Dendritic cell treated with granulocyte-macrophage colony-stimulating factor and Interleukin-4, amounts not matched to agents 40 ng/mL and 50 ng/mL, for 4 days (primary cell): ENCODE data around the gene PPIP5K2.

Source experiments
- H3K27ac Mint-ChIP-seq: one replicate; pipeline ENCODE4 v1.8.0; 2022; ENCODE audit warnings: mild to moderate bottlenecking, mixed read lengths
- H3K27me3 Mint-ChIP-seq: one replicate; pipeline ENCODE4 v1.8.0; 2022; ENCODE audit warnings: mild to moderate bottlenecking, mixed read lengths
- H3K36me3 Mint-ChIP-seq: one replicate; pipeline ENCODE4 v1.8.0; 2022; ENCODE audit warnings: low read depth, mixed read lengths
- H3K4me1 Mint-ChIP-seq: one replicate; pipeline ENCODE4 v1.8.0; 2022; ENCODE audit warnings: low read depth, mixed read lengths
- H3K4me3 Mint-ChIP-seq: one replicate; pipeline ENCODE4 v1.8.0; 2022; ENCODE audit warnings: mild to moderate bottlenecking, moderate library complexity, mixed read lengths
- H3K9me3 Mint-ChIP-seq: one replicate; pipeline ENCODE4 v1.8.0; 2022; ENCODE audit warnings: mixed read lengths
- intact Hi-C: fragments of 100-400 bp; cut with micrococcal nuclease; formaldehyde crosslinking; loops from one replicate; pipeline ENCODE4 v1.15.0; 2022

The PPIP5K2 gene

GRCh38 chr5:103255691-103256090 is 135.6 kb downstream of the PPIP5K2 start:
- intact Hi-C loops: loop anchor here (5.0 kb wide), 1 partner anchor 87 kb away; no protein-coding TSS in a partner anchor
- no peak overlapping the region for H3K27ac Mint-ChIP-seq
- H3K4me1 Mint-ChIP-seq: peaks cover 10% of the 10 kb centered on the region
- no peaks in the 10 kb centered on the region for H3K9me3 Mint-ChIP-seq
- H3K36me3 Mint-ChIP-seq: peaks cover 7% of the 10 kb centered on the region
- H3K4me3 Mint-ChIP-seq: no peak overlapping the region
- H3K27me3 Mint-ChIP-seq: peaks cover 9% of the 10 kb centered on the region

DNA sequence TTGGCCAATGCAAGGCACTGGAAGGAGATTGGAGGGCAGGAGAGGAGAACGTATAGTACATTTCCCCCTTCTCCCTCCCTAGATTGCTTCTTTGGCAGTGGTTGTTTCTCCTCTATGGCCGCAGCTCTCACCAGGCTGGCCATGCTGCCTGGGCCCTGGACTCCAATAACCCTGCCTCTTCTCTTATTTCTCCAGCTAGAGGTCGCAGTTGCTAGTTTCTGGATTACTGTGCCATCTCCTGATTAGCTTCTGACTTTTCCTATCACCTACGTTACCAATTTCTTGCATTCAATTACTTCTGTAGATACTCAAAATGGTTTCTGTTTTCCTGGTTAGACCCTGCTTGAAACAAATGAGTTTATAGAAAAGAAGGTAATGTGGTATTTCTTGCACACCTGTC is 136.1 kb downstream of the PPIP5K2 start:
- Mint-ChIP-seq H3K4me1 (peaks cover 15% of the 10 kb centered on the region), H3K27ac (no peak overlapping the region), H3K36me3 (peaks cover 7% of the 10 kb centered on the region), H3K9me3 (no peaks in the 10 kb centered on the region), H3K4me3 (no peak overlapping the region), H3K27me3 (peaks cover 9% of the 10 kb centered on the region)
- intact Hi-C loops: loop anchor here (5.0 kb wide), 1 partner anchor 86 kb away; no protein-coding TSS in a partner anchor

GRCh38 chr5:103258368-103258956 is 138.4 kb downstream of the PPIP5K2 start, which contains the start of gene MACIR:
TSS of gene MACIR (plus strand) at chr5:103258763. CDS start at chr5:103275920, 17,157 bp downstream.
- Mint-ChIP-seq H3K4me1 (peaks cover 31% of the 10 kb centered on the region), H3K9me3 (no peaks in the 10 kb centered on the region), H3K36me3 (peaks cover 7% of the 10 kb centered on the region), H3K27ac (peak within 1 kb of the TSS; percentile 70), H3K27me3 (peaks cover 11% of the 10 kb centered on the region), H3K4me3 (peak within 1 kb of the TSS; percentile 84)
- intact Hi-C loops: loop anchor here (1.0 to 5.0 kb wide), 2 partner anchors 84 to 138 kb away; partner anchors contain the start of genes GIN1 and PPIP5K2

- peak overlapping the region; percentile 84 for H3K4me3 Mint-ChIP-seq
- H3K4me1 Mint-ChIP-seq: peaks cover 31% of the 10 kb centered on the region
- H3K27ac Mint-ChIP-seq: peak overlapping the region; percentile 70
- H3K36me3 Mint-ChIP-seq: peaks cover 7% of the 10 kb centered on the region
- intact Hi-C loops: loop anchor here (1.0 to 5.0 kb wide), 2 partner anchors 83 to 139 kb away; partner anchors contain the start of genes GIN1 and PPIP5K2
- peaks cover 11% of the 10 kb centered on the region for H3K27me3 Mint-ChIP-seq
- H3K9me3 Mint-ChIP-seq: no peaks in the 10 kb centered on the region
Observed at GRCh38 chr5:103258957-103259704, 139.0 kb downstream of the PPIP5K2 start.

GRCh38 chr5:103259705-103260355 is 139.7 kb downstream of the PPIP5K2 start:
- intact Hi-C loops: loop anchor here (5.0 kb wide), 1 partner anchor 82 kb away; no protein-coding TSS in a partner anchor
- H3K27ac Mint-ChIP-seq: peak overlapping the region; percentile 70
- peaks cover 31% of the 10 kb centered on the region for H3K4me1 Mint-ChIP-seq
- peaks cover 11% of the 10 kb centered on the region for H3K27me3 Mint-ChIP-seq
- no peaks in the 10 kb centered on the region for H3K9me3 Mint-ChIP-seq
- H3K4me3 Mint-ChIP-seq: peak overlapping the region; percentile 84
- H3K36me3 Mint-ChIP-seq: peaks cover 7% of the 10 kb centered on the region

DNA sequence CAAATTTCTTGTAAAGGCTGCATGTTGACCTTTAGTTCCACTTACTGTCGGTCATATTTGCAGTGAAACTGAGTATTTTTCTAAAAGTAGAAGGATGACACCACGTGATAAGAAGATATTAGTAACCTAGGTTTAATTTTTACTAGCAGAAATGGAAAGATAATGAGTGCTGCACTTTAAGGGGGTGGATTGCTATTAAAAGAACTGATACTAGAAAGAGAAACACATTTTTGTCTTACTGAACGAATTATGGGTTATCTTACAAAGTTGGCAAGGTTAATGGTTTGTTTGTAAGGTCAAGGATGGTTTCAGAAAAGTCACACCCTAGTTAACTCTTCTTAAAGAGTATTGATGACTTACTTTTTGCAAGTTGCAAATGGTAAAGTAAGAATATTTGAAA is 140.8 kb downstream of the PPIP5K2 start:
- Mint-ChIP-seq H3K36me3 (peaks cover 7% of the 10 kb centered on the region), H3K27me3 (peaks cover 11% of the 10 kb centered on the region), H3K4me1 (peaks cover 31% of the 10 kb centered on the region), H3K9me3 (no peaks in the 10 kb centered on the region), H3K4me3 (no peak overlapping the region), H3K27ac (no peak overlapping the region)
- intact Hi-C loops: no loop called here
